Activated CD8-positive, alpha-beta memory T cell treated with anti-CD3 and anti-CD28 coated beads, Interleukin-2, amount 50 U/mL, for 48 hours (primary cell): ENCODE data around the gene RADIL.
"Not testable (repeated sequence)": the region's sequence is repeated elsewhere in the genome, so short reads cannot be mapped to it uniquely, and the experiment has no call there.

Source experiments
- DNase-seq: peaks from one replicate; pipeline ENCODE4 v3.0.0-alpha.2; 2020

Gene RADIL, protein sequence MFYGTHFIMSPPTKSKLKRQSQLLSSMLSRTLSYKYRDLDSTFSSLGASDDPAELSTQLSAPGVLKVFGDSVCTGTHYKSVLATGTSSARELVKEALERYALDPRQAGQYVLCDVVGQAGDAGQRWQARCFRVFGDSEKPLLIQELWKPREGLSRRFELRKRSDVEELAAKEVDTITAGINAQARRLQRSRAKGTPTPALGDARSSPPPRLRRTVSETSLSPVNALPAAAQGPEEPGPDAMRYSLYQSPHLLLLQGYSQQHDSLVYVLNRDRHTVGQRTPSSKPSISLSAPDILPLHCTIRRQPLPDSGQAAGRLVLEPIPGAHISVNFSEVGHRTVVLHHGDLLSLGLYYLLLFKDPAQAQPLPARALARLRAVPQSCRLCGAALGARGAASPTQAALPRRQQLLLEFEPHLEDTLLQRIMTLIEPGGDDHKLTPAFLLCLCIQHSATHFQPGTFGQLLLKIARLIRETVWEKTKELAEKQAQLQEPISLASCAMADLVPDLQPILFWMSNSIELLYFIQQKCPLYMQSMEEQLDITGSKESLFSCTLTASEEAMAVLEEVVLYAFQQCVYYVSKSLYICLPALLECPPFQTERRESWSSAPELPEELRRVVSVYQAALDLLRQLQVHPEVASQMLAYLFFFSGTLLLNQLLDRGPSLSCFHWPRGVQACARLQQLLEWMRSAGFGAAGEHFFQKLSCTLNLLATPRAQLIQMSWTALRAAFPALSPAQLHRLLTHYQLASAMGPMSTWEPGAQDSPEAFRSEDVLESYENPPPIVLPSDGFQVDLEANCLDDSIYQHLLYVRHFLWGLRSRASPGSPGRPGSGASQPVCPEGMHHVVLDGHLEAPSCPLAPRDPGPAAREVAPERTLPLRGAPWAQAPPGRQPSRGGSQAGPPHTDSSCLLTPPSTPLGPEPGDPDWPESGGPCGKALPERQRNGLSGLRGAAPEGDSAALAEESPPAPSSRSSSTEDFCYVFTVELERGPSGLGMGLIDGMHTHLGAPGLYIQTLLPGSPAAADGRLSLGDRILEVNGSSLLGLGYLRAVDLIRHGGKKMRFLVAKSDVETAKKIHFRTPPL

DNA sequence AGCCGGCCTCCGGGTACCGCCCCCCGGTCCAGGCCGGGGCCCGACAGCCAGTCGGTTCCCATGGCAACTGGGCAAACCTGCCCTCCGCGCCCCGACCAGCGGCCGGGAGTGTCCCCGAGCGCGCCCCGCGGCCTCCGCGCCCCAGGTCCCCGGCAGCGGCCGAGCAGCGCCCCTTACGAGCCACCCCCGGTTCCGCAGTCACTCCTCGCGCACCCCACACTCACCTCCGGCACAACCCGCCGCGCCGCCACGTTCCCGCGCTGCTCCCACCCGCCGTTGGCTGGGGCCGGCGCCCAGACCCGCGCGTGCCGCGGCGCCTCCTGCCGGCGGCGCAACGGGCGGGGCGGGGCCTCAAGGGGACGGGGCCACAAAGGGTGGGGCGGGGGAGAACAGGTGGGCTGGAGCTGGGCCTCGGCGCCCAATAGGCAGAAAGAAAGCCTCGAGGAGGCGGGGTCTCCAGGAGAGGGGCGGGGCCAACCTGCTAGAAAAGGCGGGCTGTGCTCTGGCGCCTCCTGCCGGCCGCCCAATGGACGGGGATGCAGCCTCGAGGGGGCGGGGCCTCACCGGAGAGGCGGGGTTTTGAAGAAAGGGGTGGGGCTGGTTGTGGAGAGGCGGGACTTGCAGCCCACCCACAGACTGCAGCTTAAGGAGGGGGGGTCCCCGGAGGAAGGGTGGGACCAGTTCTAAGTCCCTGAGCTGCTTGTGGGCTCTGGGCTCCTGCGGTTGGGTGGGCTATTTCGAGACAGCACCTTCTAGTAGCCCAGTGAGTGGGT lies at the start of gene RADIL:
RADIL (minus strand) TSS at position 345 of the 773 bp plus-strand sequence. CDS start 5,577 bp downstream, outside the sequence.
- peak; percentile 98 for DNase-seq

- no peak for DNase-seq
Measured at GRCh38 chr7:4931943-4932342, 48.4 kb upstream of the RADIL start.

DNA sequence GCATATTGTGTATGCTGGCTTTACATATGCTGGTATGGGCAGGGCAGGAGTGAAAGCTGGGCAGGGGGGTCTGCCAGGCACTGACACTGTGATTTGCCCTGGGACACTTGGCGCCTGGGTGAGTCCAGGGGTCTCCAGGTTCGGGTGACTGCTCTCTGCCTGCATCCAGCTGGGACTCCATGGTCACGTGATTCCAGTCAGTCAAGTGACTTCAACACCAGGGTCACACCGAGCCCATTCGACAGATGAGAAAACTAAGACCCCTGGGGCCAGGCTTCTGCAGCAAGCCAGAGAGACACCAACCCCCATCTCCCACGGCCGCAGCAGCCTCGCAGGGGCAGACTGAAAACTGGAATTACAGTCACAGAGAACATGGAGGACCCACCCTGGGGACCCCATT lies 45.5 kb upstream of the RADIL start:
- no peak for DNase-seq

- DNase-seq, result no peak
Measured at GRCh38 chr7:4928445-4928844, 44.9 kb upstream of the RADIL start.

GRCh38 chr7:4919969-4920766 lies 36.7 kb upstream of the RADIL start:
- no peak for DNase-seq

DNA sequence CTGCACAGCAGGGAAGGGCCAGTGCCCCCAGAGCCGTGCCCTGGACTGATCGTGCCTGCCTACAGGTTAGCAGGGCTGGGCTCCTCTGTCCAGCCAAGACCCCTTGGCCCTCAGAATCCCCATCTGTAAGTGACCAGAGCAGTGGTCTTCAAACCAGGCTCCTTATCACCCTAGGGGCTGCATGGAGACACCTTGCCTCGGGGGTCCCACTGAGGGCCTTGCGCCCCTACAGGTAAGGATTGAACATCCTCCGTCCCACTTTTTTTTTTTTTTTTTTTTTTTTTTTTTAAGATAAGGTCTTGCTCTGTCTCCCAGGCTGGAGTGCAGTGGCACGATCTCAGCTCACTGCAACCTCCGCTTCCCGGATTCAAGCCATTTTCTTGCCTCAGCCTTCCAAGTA lies 32.6 kb upstream of the RADIL start:
- DNase-seq, result no peak

DNA sequence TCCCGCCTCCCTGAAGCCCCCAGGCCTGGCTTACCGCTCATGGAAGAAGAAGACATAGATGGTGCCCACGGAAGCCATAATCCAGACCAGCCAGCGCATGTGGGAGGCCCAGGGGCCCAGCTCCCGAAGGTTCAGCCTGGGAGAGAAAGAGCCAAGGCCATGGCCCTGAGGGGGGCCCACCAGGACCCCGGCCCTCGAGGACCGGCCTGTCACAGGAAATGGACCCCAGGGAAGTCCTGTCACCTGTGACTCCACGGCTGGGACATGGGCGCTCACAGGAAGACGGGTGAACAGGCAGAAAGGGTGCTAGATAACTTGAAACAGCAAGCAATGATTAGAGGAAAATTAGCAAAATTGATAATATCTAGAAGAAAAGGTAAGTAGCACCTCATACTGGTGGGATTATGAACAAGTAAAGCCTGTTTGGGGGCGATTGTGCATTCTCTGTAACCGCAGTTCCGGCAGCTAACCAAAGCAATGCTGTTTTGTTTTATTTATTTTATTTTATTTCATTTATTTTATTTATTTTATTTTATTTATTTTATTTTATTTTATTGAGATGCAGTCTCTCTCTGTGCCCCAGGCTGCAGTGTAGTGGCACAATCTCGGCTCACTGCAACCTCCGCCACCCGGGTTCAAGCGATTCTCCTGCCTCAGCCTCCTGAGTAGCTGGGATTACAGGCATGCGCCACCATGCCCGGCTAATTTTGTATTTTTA lies 27.8 kb upstream of the RADIL start:
- no peak for DNase-seq

DNA sequence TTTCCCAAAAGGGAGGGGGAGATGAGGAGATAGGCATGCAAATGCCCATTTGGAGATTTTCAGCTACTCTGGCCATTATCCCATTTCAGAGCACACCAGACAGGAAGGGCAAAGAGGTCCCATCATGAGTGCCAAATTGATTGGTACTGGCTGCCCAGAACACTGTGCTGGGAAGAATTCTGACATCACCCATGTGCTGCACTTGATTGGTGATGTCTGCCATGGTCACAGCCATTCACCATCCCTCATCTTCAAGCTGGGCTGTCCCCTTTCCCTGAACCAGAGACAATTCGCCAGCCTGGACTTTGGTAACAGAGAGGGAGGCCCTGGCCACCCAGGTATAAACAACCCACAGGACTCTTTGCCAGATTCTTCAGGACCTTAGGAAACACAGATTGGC lies 23.2 kb upstream of the RADIL start:
- DNase-seq, result no peak

DNA sequence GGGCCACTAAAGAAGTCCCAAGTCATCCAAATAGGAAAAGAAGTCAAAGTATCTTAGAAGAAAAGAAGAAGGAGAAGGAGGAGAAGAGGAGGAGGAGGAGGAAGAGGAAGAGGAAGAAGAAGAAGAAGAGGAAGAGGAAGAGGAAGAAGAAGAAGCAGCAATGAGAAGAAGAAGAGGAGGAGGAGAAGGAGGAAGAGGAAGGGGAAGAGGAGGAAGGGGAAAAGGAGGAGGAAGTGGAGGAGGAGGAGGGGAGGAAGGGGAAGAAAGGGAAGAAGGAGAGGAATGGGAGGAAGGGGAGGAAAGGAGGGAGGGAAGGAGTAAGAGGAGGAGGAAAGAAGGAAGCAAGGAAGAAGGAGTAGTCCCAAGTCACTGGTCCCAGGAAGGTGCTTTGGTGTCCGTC lies 21.7 kb upstream of the RADIL start:
- no peak for DNase-seq

GRCh38 chr7:4904346-4904745 lies 20.8 kb upstream of the RADIL start:
- DNase-seq, result no peak

GRCh38 chr7:4895766-4896165 lies 12.2 kb upstream of the RADIL start:
- no peak for DNase-seq

DNA sequence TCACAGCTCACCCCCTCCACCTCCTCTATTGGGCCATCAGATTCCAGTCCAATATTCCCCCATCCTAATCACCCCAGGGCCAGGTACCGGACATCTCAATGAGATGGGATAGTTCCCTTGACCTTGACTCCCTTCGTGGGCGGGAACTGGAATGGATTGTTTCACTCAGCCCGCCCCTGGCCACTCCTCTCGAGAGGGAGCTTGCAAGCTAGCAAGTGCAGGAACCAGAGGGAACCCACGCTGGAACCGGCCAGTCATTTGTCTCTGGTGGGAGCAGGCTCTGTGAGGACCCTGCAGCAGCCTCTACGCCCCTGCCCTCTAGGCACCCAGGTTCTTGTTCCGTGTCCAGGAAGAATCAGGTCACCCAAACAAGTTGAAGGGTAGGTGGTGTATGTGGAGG lies 11.0 kb upstream of the RADIL start:
- DNase-seq, result no peak

GRCh38 chr7:4893929-4894475 lies 10.5 kb upstream of the RADIL start:
- no peak for DNase-seq

DNA sequence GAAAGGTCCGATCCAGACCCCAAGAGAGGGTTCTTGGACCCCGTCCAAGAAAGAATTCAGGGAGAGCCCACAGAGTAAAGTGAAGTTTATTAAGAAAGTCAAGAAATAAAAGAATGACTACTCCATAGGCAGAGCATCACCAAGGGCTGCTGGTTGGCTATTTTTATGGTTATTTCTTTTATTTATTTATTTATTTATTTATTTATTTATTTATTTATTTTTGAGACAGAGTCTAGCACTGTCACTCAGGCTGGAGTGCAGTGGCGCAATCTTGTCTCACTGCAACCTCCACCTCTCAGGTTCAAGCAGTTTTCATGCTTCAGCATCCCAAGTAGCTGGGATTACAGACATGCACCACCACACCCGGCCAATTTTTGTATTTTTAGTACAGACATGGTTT lies 9.7 kb upstream of the RADIL start:
- DNase-seq, result not testable (repeated sequence)

DNA sequence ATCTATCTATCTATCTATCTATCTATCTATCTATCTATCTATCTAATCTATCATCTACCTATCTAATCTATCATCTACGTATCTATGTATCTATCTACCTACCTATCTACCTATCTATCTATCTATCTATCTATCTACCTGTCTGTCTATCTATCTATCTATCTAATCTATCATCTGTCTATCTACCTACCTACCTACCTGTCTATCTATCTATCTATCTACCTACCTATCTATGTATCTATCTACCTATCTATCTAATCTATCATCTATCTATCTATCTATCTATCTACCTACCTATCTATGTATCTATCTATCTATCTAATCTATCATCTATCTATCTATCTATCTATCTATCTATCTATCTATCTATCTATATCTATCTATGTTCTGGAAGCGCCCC lies 8.0 kb upstream of the RADIL start:
- DNase-seq, result not testable (repeated sequence)

- no peak for DNase-seq
Measured at GRCh38 chr7:4889682-4890081, 6.2 kb upstream of the RADIL start.

- DNase-seq, result no peak
Measured at GRCh38 chr7:4888161-4888560, 4.6 kb upstream of the RADIL start.

DNA sequence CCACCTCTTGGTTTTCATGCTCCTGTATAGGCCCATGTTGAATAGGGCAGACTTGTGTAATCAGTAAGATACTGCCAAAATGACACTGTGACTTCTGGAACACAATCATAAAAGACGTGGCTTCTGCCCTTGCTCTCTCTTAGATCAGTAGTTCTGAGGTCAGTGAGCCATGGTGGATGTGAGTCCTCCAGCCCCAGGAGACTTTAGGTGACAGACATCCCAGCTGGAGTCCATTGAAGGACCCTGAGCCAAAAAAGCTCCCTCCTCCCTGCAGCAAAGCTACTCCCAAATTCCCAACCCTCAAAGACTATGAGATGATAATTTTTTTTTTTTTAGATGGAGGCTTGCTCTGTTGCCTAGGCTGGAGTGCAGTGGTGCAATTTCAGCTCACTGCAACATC lies 3.2 kb upstream of the RADIL start:
- no peak for DNase-seq

GRCh38 chr7:4885317-4885807 lies 1.8 kb upstream of the RADIL start:
- no peak for DNase-seq

GRCh38 chr7:4884164-4884563 lies 648 bp upstream of the RADIL start:
- DNase-seq, result no peak

- no peak for DNase-seq
Measured at GRCh38 chr7:4883033-4883371, 514 bp downstream of the RADIL start.
